ENCODE data around the gene MPV17. TPM values are rescaled to one million over a fixed set of nuclear protein-coding genes. Genes with fewer than 3 reads are reported as not detected.
A peak's percentile ranks its signal among the peaks of the same experiment; 100 is the strongest.

The MPV17 gene
- total and polyA plus RNA-seq, 2 donors = 51.1 to 94.1 TPM

- peaks cover 13 to 25% of the 10 kb centered on the region in 2 donors for H3K4me1 ChIP-seq (ENCODE audit: control insufficient read depth in 2 of 2, insufficient read depth in 2 of 2, low read length in 2 of 2)
- H3K27me3 ChIP-seq (ENCODE audit: control insufficient read depth in 2 of 2, insufficient read depth in 1 of 2, low read length in 1 of 2) = peaks cover 57 to 91% of the 10 kb centered on the region in 2 donors
- no peaks in the 10 kb centered on the region for H3K9me3 ChIP-seq (ENCODE audit: control insufficient read depth in 2 of 2, insufficient read depth in 1 of 2, low read length in 1 of 2)
- DNase-seq (ENCODE audit: low read depth in 6 of 9, low spot score in 9 of 9) = no peak
- no peak overlapping the region for H3K4me3 ChIP-seq (ENCODE audit: low read length in 2 of 2)
- H3K36me3 ChIP-seq (ENCODE audit: control insufficient read depth in 2 of 2, insufficient read depth in 2 of 2, low read length in 1 of 2) = no peaks in the 10 kb centered on the region
- H3K27ac ChIP-seq (ENCODE audit: low read depth in 1 of 2, low read length in 1 of 2) = no peak overlapping the region
Measured at GRCh38 chr2:27265536-27265870, 57.4 kb downstream of the MPV17 start.

- Histone ChIP-seq H3K36me3 (ENCODE audit: control insufficient read depth in 2 of 2, insufficient read depth in 2 of 2, low read length in 1 of 2) (no peaks in the 10 kb centered on the region), H3K27me3 (ENCODE audit: control insufficient read depth in 2 of 2, insufficient read depth in 1 of 2, low read length in 1 of 2) (peaks cover 62 to 94% of the 10 kb centered on the region in 2 donors), H3K27ac (ENCODE audit: low read depth in 1 of 2, low read length in 1 of 2) (no peak overlapping the region), H3K9me3 (ENCODE audit: control insufficient read depth in 2 of 2, insufficient read depth in 1 of 2, low read length in 1 of 2) (no peaks in the 10 kb centered on the region), H3K4me1 (ENCODE audit: control insufficient read depth in 2 of 2, insufficient read depth in 2 of 2, low read length in 2 of 2) (peaks cover 13 to 25% of the 10 kb centered on the region in 2 donors), H3K4me3 (ENCODE audit: low read length in 2 of 2) (peak overlapping the region in 1 of 2 donors; percentile 36)
- DNase-seq (ENCODE audit: low read depth in 6 of 9, low spot score in 9 of 9) = peak in 4 of 9 donors; percentile 10 to 56 (median 41)
- WGBS = 6% methylated on average over 56 of the region's 56 CpGs
Measured at GRCh38 chr2:27264753-27265535, 58.0 kb downstream of the MPV17 start.

DNA sequence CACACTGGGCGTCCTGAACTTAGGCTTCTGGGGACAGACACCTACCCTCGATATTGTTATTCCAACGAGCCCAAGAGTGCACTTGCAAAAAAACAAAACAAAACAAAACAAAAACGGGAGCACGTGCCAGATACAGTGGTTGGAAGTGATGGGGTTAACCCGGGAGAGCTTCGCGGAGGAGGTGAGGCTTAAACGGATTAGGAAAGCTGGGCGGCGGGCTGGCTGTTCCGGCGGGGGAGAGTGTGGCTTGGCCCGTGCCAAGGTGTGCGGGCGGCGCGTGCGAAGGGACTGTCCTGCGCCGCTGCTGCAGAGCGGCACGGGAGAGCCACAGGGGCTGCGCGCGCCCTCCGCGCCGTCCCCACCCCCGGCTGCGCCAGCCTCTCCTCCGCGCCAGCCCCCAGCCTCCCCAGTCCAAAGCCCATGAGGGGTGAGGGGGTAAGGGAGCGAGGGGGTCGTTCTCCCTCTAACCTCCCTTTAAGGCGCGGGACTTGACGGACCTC is 58.6 kb downstream of the MPV17 start:
- WGBS = 2% methylated on average over 38 of the region's 38 CpGs
- Histone ChIP-seq H3K9me3 (ENCODE audit: control insufficient read depth in 2 of 2, insufficient read depth in 1 of 2, low read length in 1 of 2) (no peaks in the 10 kb centered on the region), H3K4me1 (ENCODE audit: control insufficient read depth in 2 of 2, insufficient read depth in 2 of 2, low read length in 2 of 2) (peaks cover 13 to 25% of the 10 kb centered on the region in 2 donors), H3K36me3 (ENCODE audit: control insufficient read depth in 2 of 2, insufficient read depth in 2 of 2, low read length in 1 of 2) (no peaks in the 10 kb centered on the region), H3K27me3 (ENCODE audit: control insufficient read depth in 2 of 2, insufficient read depth in 1 of 2, low read length in 1 of 2) (peaks cover 68 to 95% of the 10 kb centered on the region in 2 donors), H3K27ac (ENCODE audit: low read depth in 1 of 2, low read length in 1 of 2) (peak overlapping the region in 1 of 2 donors; percentile 31), H3K4me3 (ENCODE audit: low read length in 2 of 2) (peak overlapping the region in 1 of 2 donors; percentile 36)
- DNase-seq (ENCODE audit: low read depth in 6 of 9, low spot score in 9 of 9) = no peak

- Histone ChIP-seq H3K9me3 (ENCODE audit: control insufficient read depth in 2 of 2, insufficient read depth in 1 of 2, low read length in 1 of 2) (no peaks in the 10 kb centered on the region), H3K4me1 (ENCODE audit: control insufficient read depth in 2 of 2, insufficient read depth in 2 of 2, low read length in 2 of 2) (peaks cover 13 to 25% of the 10 kb centered on the region in 2 donors), H3K27ac (ENCODE audit: low read depth in 1 of 2, low read length in 1 of 2) (no peak overlapping the region), H3K4me3 (ENCODE audit: low read length in 2 of 2) (peak overlapping the region in 1 of 2 donors; percentile 54), H3K27me3 (ENCODE audit: control insufficient read depth in 2 of 2, insufficient read depth in 1 of 2, low read length in 1 of 2) (peaks cover 68 to 95% of the 10 kb centered on the region in 2 donors), H3K36me3 (ENCODE audit: control insufficient read depth in 2 of 2, insufficient read depth in 2 of 2, low read length in 1 of 2) (no peaks in the 10 kb centered on the region)
- peak in 1 of 9 donors; percentile 16 for DNase-seq (ENCODE audit: low read depth in 6 of 9, low spot score in 9 of 9)
- WGBS = 4% methylated on average over 46 of the region's 46 CpGs
Measured at GRCh38 chr2:27263287-27264252, 59.3 kb downstream of the MPV17 start.

DNA sequence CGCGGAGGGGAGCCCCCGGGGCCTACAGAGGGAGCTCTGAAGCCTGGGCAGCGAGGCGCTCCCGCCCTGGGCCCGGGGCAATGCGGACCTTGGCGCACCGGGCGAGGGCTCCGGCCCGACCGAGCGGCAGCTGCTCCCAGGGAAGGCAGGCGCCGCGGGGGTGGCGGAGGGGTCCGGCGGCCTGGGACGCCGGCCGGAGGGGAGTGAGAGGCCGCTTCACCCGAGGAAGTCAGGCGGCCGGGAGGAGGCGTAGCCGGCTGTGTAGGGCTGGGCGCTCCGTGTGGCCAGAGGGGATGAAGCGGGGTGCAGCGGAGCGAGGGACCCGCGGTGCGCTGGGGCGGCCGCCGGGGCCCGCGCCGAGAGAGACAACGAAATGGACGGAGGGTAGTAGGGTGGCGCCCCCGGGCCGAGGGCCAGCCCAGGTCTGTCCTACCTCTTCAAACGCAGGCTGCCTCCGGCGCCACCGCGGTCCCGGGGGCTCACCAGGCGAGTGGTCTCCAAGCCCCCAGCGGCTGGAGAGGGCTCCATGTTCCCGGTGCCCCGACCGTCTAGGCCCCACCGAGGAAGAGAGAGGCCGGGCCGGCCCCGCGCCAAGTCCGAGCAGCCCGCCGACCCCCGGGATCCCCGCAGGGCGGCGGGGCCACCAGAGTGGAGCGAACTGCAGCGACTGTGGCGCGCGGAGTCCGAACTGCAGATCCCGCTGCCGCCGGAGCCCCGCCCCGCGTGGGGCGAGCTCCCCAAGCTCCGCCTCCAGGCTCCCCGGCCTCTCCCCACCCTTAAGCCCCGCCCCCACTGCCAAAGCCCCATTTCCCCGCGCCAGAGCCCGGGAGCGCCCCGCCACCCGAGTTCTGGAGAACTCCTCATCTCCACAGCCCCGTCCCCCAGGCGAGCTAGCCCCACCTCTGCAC is 60.3 kb downstream of the MPV17 start, which contains the start of gene SLC30A3:
Gene SLC30A3 (minus strand): TSS at position 669 of the 908 bp plus-strand sequence. CDS start 141 bp downstream, at position 528.
- DNase-seq (ENCODE audit: low read depth in 6 of 9, low spot score in 9 of 9) = peak in 8 of 9 donors; percentile 29 to 64 (median 36)
- no peak within 1 kb of the TSS for H3K27ac ChIP-seq (ENCODE audit: low read depth in 1 of 2, low read length in 1 of 2)
- H3K27me3 ChIP-seq (ENCODE audit: control insufficient read depth in 2 of 2, insufficient read depth in 1 of 2, low read length in 1 of 2) = peaks cover 68 to 97% of the 10 kb centered on the region in 2 donors
- H3K4me3 ChIP-seq (ENCODE audit: low read length in 2 of 2) = peak within 1 kb of the TSS; percentile 24 to 54
- WGBS = 2% methylated on average over 96 of the region's 96 CpGs
- H3K9me3 ChIP-seq (ENCODE audit: control insufficient read depth in 2 of 2, insufficient read depth in 1 of 2, low read length in 1 of 2) = no peaks in the 10 kb centered on the region
- peaks cover 13 to 25% of the 10 kb centered on the region in 2 donors for H3K4me1 ChIP-seq (ENCODE audit: control insufficient read depth in 2 of 2, insufficient read depth in 2 of 2, low read length in 2 of 2)
- H3K36me3 ChIP-seq (ENCODE audit: control insufficient read depth in 2 of 2, insufficient read depth in 2 of 2, low read length in 1 of 2) = no peaks in the 10 kb centered on the region

GRCh38 chr2:27261926-27262298 is 61.0 kb downstream of the MPV17 start:
- H3K27me3 ChIP-seq (ENCODE audit: control insufficient read depth in 2 of 2, insufficient read depth in 1 of 2, low read length in 1 of 2) = peaks cover 68 to 98% of the 10 kb centered on the region in 2 donors
- DNase-seq (ENCODE audit: low read depth in 6 of 9, low spot score in 9 of 9) = no peak
- no peaks in the 10 kb centered on the region for H3K36me3 ChIP-seq (ENCODE audit: control insufficient read depth in 2 of 2, insufficient read depth in 2 of 2, low read length in 1 of 2)
- WGBS = 7% methylated on average over 40 of the region's 40 CpGs
- peak overlapping the region in 1 of 2 donors; percentile 54 for H3K4me3 ChIP-seq (ENCODE audit: low read length in 2 of 2)
- no peaks in the 10 kb centered on the region for H3K9me3 ChIP-seq (ENCODE audit: control insufficient read depth in 2 of 2, insufficient read depth in 1 of 2, low read length in 1 of 2)
- no peak overlapping the region for H3K27ac ChIP-seq (ENCODE audit: low read depth in 1 of 2, low read length in 1 of 2)
- H3K4me1 ChIP-seq (ENCODE audit: control insufficient read depth in 2 of 2, insufficient read depth in 2 of 2, low read length in 2 of 2) = peaks cover 13 to 25% of the 10 kb centered on the region in 2 donors

DNA sequence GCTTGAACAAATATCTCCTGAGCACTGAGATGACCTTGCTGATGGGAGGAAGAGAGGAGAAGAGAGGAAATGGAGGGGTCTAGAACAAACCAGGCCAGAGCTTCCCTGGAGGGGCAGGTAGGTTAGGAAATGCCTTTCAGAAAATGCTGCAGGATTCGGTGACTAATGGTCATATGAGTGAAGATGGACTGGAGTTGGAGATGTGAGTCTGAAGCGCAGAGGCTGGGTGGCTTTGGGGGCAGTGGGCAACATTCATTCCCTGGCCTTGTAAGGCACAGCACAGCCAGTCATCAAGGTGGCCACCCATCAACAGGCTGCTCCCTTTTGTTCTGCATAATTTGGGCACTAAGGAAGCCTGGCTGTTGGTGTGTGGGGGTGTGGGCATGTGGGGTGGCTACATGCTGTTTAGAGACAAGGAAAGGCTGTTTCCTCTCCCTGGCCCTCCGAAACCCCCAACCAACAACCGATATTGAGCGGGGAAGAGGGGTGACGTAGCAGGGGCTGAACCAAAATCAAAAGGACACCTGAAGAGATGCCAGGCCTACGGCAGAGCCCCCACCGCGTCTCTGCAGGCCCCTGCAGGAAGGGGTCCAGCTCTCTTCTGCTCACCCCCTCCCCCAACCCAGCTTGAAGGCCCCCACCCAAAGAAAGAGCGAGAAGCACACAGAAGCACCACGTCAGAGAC is 61.5 kb downstream of the MPV17 start:
- H3K27ac ChIP-seq (ENCODE audit: low read depth in 1 of 2, low read length in 1 of 2) = no peak overlapping the region
- H3K4me3 ChIP-seq (ENCODE audit: low read length in 2 of 2) = no peak overlapping the region
- peaks cover 70 to 98% of the 10 kb centered on the region in 2 donors for H3K27me3 ChIP-seq (ENCODE audit: control insufficient read depth in 2 of 2, insufficient read depth in 1 of 2, low read length in 1 of 2)
- DNase-seq (ENCODE audit: low read depth in 6 of 9, low spot score in 9 of 9) = no peak
- H3K36me3 ChIP-seq (ENCODE audit: control insufficient read depth in 2 of 2, insufficient read depth in 2 of 2, low read length in 1 of 2) = no peaks in the 10 kb centered on the region
- peaks cover 13 to 25% of the 10 kb centered on the region in 2 donors for H3K4me1 ChIP-seq (ENCODE audit: control insufficient read depth in 2 of 2, insufficient read depth in 2 of 2, low read length in 2 of 2)
- H3K9me3 ChIP-seq (ENCODE audit: control insufficient read depth in 2 of 2, insufficient read depth in 1 of 2, low read length in 1 of 2) = no peaks in the 10 kb centered on the region
- WGBS = 63% methylated on average over 11 of the region's 11 CpGs
